ENCODE data around the gene PSMF1. TPM values are rescaled to one million over a fixed set of nuclear protein-coding genes. Genes with fewer than 3 reads are reported as not detected.
A peak's percentile ranks its signal among the peaks of the same experiment; 100 is the strongest.

PSMF1 gene
- total and polyA plus RNA-seq, 2 of the 4 experiments (the other 2 are of a cell fraction): 93.6 to 109 TPM

DNA sequence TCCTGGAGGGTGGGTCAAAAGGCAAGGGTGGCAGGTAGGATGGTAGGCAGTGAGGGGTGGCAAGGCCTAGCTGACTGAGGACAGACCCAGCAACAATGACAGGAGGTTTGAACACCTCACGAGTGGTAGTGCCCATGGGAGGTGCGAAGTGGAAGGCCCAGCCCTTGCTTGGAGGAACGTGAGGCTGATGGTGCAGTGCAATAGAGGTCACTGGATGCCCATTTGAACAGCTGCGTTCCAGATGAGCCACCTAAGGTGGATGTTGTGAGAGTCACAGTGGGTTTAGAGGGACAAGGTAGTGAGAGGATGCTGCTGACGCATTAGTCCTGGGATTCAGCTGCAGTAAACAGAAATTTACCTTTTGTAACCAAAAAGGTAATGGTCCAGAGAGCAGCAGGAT is 50.8 kb downstream of the PSMF1 start:
- no CpG with 5 or more reads among the region's 5 CpGs for WGBS, 2 experiments (ENCODE audit: extremely low coverage in 2 of 2, insufficient read length in 1 of 2)
- intact Hi-C loops (cut with micrococcal nuclease) (no loop called here), in situ Hi-C loops (cut with MboI; ENCODE audit: low sequenced_read_pairs) (no loop called here), dilution Hi-C loops (cut with HindIII; ENCODE audit: low sequenced_read_pairs, unreplicated experiment) (no loop called here)
- Histone ChIP-seq H4K8ac (ENCODE audit: low read depth in 2 of 2, low read length in 2 of 2) (no peak overlapping the region), H3K27me3 (ENCODE audit: control insufficient read depth, insufficient read depth, low read length) (no peaks in the 10 kb centered on the region), H2BK15ac (ENCODE audit: low read depth, low read length) (no peak overlapping the region), H3K27ac (ENCODE audit: insufficient read depth, low read length) (no peak overlapping the region), H4K20me1 (ENCODE audit: insufficient read depth, low read length) (peaks cover 22% of the 10 kb centered on the region; the same call in 1 of the 2 replicates), H3K56ac (ENCODE audit: extremely low read depth, insufficient read depth, low read length) (no peak overlapping the region), H3K9me3 (ENCODE audit: control insufficient read depth, insufficient read depth, low read length) (no peaks in the 10 kb centered on the region), H3K18ac (ENCODE audit: low read depth, low read length) (no peak overlapping the region), H2AFZ (replicated peaks; ENCODE audit: low read length, poor library complexity) (peak overlapping the region; percentile 15), H3K4ac (ENCODE audit: low read depth, low read length) (no peak overlapping the region), H3K9me1 (ENCODE audit: insufficient read depth, low read length) (peaks cover 22% of the 10 kb centered on the region), H2BK120ac (ENCODE audit: low read depth, low read length) (no peak overlapping the region), H2BK20ac (ENCODE audit: low read depth, low read length) (no peak overlapping the region), H2AK5ac (ENCODE audit: low read depth, low read length) (no peak overlapping the region), H3K4me1 (ENCODE audit: control insufficient read depth, insufficient read depth, low read length) (no peaks in the 10 kb centered on the region), H4K5ac (ENCODE audit: low read depth, low read length) (no peak overlapping the region), H3K23ac (ENCODE audit: low read depth, low read length) (no peak overlapping the region), H3K79me1 (ENCODE audit: low read depth in 1 of 2, low read length in 2 of 2) (no peaks in the 10 kb centered on the region), H3K14ac (replicated peaks; ENCODE audit: low read depth, low read length) (no peak overlapping the region), H3K9ac (ENCODE audit: low read depth, low read length) (no peak overlapping the region), H3K36me3 (ENCODE audit: control insufficient read depth, insufficient read depth, low read length) (peaks cover 44% of the 10 kb centered on the region), H3K4me2 (ENCODE audit: low read depth, low read length) (no peak overlapping the region), H2AK9ac (replicated peaks; ENCODE audit: low read depth, low read length, poor library complexity) (peak overlapping the region; percentile 19), H4K91ac (ENCODE audit: insufficient read depth, low read depth, low read length) (no peak overlapping the region), H3K4me3 (ENCODE audit: insufficient read depth, low read depth, low read length) (no peak overlapping the region), H2BK5ac (ENCODE audit: low read depth, low read length, poor library complexity, severe bottlenecking) (no peak overlapping the region)
- DNase-seq (no peak), ATAC-seq (ENCODE audit: low read depth) (no peak)
- POLR2A ChIA-PET (ENCODE audit: unreplicated experiment): no interaction called here
- TF ChIP-seq MAZ (IDR thresholded peaks at IDR 0.05; ENCODE audit: borderline replicate concordance, low read depth, low read length) (no peak), MAFK (IDR thresholded peaks at IDR 0.05; ENCODE audit: low read depth, low read length) (no peak), CEBPB (IDR thresholded peaks at IDR 0.05; ENCODE audit: low read depth, low read length) (no peak), RCOR1 (IDR thresholded peaks at IDR 0.05; ENCODE audit: insufficient replicate concordance, low read length) (no peak), BHLHE40 (IDR thresholded peaks at IDR 0.05; ENCODE audit: low read depth, low read length) (no peak), FOS (IDR thresholded peaks at IDR 0.05; ENCODE audit: low read depth, low read length) (no peak), RAD21 (IDR thresholded peaks at IDR 0.05; ENCODE audit: low read length) (no peak), RFX5 (IDR thresholded peaks at IDR 0.05; ENCODE audit: low read depth, low read length) (no peak), POLR2A (IDR thresholded peaks at IDR 0.05; ENCODE audit: low read depth, low read length) (no peak)
- TF ChIP-seq, protein P1, sequence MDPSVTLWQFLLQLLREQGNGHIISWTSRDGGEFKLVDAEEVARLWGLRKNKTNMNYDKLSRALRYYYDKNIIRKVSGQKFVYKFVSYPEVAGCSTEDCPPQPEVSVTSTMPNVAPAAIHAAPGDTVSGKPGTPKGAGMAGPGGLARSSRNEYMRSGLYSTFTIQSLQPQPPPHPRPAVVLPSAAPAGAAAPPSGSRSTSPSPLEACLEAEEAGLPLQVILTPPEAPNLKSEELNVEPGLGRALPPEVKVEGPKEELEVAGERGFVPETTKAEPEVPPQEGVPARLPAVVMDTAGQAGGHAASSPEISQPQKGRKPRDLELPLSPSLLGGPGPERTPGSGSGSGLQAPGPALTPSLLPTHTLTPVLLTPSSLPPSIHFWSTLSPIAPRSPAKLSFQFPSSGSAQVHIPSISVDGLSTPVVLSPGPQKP (IDR thresholded peaks at IDR 0.05; ENCODE audit: borderline replicate concordance, low read depth, low read length): no peak
- BruUV-seq (replicated peaks): no TSS peak
- CTCF ChIA-PET: no interaction called here

Measured in IMR-90 (cell line).